GM19467 (cell line): ENCODE results near the gene KLHDC1.
"Not testable (repeated sequence)": the region's sequence is repeated elsewhere in the genome, so short reads cannot be mapped to it uniquely, and the experiment has no call there.

Experiments used
- ATAC-seq: cut with Tn5 transposase; IDR thresholded peaks from one replicate; pipeline ENCODE4 v1.9.1; 2021; ENCODE audit warnings: mild to moderate bottlenecking, moderate library complexity; ENCODE audit not compliant: unreplicated experiment

The KLHDC1 gene

GRCh38 chr14:49781040-49781439, 88.1 kb downstream of the KLHDC1 start:
- ATAC-seq, result not testable (repeated sequence)

GRCh38 chr14:49783394-49784014, 90.6 kb downstream of the KLHDC1 start:
- no peak for ATAC-seq

DNA sequence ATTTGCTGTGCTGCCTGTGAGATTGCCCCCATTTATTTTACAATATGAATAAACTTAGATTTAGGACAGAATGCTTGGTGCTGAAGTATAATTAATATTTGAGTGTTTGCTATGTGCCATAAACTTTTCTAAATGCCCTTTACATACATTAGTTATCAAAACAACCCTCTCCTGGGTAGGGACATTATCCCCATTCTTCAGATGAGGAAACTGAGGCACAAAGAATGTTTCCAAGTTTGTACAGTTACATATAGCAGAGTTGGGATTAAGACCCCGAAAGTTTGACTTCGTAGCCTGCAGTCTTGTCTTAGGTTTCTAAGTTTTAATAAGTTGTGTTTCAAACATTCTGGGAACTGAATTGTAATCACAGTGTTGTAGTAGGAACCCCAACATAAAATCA, 93.4 kb downstream of the KLHDC1 start:
- no peak for ATAC-seq

- ATAC-seq, result no peak
Measured at GRCh38 chr14:49792618-49793017, 99.7 kb downstream of the KLHDC1 start.

- ATAC-seq, result no peak
Measured at GRCh38 chr14:49796025-49796424, 103.1 kb downstream of the KLHDC1 start.
